Kasumi-1 (cell line): ENCODE data around the gene CALCOCO1.

ENCODE experiments used
- DNase-seq, 2 experiments: peaks; one replicate each; lab custom pipeline; 2025; lab: John Stamatoyannopoulos, UW

Gene CALCOCO1

GRCh38 chr12:53751336-53752191 lies 24.3 kb upstream of the CALCOCO1 start, which contains the start of gene CISTR:
CISTR (minus strand) TSS chr12:53751979.
- DNase-seq = peak in 1 of 2 experiments; percentile 42

GRCh38 chr12:53750812-53751335 lies 23.6 kb upstream of the CALCOCO1 start:
- no peak for DNase-seq

GRCh38 chr12:53749986-53750811 lies 22.9 kb upstream of the CALCOCO1 start:
- no peak for DNase-seq

- no peak for DNase-seq
These were observed 21.0 kb upstream of the CALCOCO1 start for GRCh38 chr12:53748072-53748840.

- DNase-seq = no peak
These were observed 19.8 kb upstream of the CALCOCO1 start for GRCh38 chr12:53747095-53747494.

GRCh38 chr12:53746592-53747092 lies 19.4 kb upstream of the CALCOCO1 start:
- peak; percentile 89 to 91 for DNase-seq

GRCh38 chr12:53744751-53745150 lies 17.5 kb upstream of the CALCOCO1 start:
- DNase-seq = no peak

GRCh38 chr12:53744130-53744441 lies 16.8 kb upstream of the CALCOCO1 start:
- DNase-seq = no peak

GRCh38 chr12:53743266-53744129 lies 16.2 kb upstream of the CALCOCO1 start:
- DNase-seq = peak; percentile 58 to 71

GRCh38 chr12:53740130-53740491 lies 12.9 kb upstream of the CALCOCO1 start:
- no peak for DNase-seq

GRCh38 chr12:53739214-53740129 lies 12.2 kb upstream of the CALCOCO1 start:
- DNase-seq = no peak

- no peak for DNase-seq
These were observed 11.4 kb upstream of the CALCOCO1 start for GRCh38 chr12:53738406-53739213.

- no peak for DNase-seq
These were observed 10.7 kb upstream of the CALCOCO1 start for GRCh38 chr12:53737951-53738405.

- no peak for DNase-seq
These were observed 10.0 kb upstream of the CALCOCO1 start for GRCh38 chr12:53737093-53737808.

- DNase-seq = no peak
These were observed 9.3 kb upstream of the CALCOCO1 start for GRCh38 chr12:53736592-53736991.

GRCh38 chr12:53735556-53735955 lies 8.3 kb upstream of the CALCOCO1 start:
- no peak for DNase-seq

GRCh38 chr12:53734425-53734824 lies 7.2 kb upstream of the CALCOCO1 start:
- DNase-seq = no peak

GRCh38 chr12:53733807-53734200 lies 6.6 kb upstream of the CALCOCO1 start:
- DNase-seq = peak; percentile 37 to 42
